Measurements from ENCODE around the gene NXPH2.

Gene NXPH2

DNA sequence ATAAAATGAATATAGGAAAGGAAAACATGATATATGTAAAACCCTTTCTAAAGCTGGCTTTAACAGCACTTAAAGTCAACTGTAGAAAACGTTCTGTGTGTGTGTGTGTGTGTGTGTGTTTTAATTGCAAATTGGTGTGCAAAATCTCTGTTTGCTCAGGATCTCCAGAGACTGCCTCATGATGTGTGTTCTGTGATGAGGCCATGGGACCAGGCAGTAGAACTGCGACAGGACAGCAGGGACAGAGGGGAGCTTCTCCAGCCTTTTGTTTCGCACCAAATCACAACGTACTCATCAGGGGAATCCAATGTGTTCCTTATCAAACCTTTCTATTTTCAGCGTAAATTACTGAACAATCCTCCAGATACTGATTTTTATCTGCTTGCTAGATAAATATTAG, 66.7 kb downstream of the NXPH2 start:
- Histone ChIP-seq H3K4me3 (ENCODE audit: low read depth, low read length) (no peak overlapping the region), H3K27me3 (replicated peaks) (no peaks in the 10 kb centered on the region), H3K36me3 (replicated peaks) (no peaks in the 10 kb centered on the region), H3K27ac (no peak overlapping the region)
- in situ Hi-C loops (cut with HindIII; ENCODE audit: low pct_ligation_motif_present, low sequenced_read_pairs): no loop called here
- DNase-seq: no peak
- TF ChIP-seq CTCF (IDR thresholded peaks at IDR 0.05; ENCODE audit: low read depth, low read length, missing control alignments): no peak

DNA sequence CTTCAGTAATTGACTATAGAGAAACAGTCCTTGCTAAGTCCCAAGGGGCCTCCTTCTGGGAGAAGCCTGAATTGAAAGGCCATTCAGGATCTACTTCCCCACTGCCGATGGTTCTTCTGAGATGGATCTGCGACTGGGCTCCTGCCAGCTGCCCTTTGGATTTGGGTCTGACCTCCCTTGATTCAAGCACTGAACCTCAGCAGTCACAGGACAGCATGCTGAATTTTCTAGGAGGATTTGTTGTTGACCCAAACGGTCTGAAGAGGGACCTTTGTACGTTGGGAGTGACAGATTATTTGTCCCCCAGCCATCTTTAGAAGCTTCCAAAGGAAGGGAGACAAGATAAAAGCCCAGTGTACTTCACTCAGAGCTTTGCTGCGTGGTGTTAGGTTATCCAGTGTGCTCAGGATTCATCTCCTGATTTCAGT, 67.1 kb downstream of the NXPH2 start:
- Histone ChIP-seq H3K27me3 (replicated peaks) (no peaks in the 10 kb centered on the region), H3K27ac (no peak overlapping the region), H3K4me3 (ENCODE audit: low read depth, low read length) (no peak overlapping the region), H3K36me3 (replicated peaks) (no peaks in the 10 kb centered on the region)
- TF ChIP-seq CTCF (IDR thresholded peaks at IDR 0.05; ENCODE audit: low read depth, low read length, missing control alignments): no peak
- DNase-seq: no peak
- in situ Hi-C loops (cut with HindIII; ENCODE audit: low pct_ligation_motif_present, low sequenced_read_pairs): no loop called here

DNA sequence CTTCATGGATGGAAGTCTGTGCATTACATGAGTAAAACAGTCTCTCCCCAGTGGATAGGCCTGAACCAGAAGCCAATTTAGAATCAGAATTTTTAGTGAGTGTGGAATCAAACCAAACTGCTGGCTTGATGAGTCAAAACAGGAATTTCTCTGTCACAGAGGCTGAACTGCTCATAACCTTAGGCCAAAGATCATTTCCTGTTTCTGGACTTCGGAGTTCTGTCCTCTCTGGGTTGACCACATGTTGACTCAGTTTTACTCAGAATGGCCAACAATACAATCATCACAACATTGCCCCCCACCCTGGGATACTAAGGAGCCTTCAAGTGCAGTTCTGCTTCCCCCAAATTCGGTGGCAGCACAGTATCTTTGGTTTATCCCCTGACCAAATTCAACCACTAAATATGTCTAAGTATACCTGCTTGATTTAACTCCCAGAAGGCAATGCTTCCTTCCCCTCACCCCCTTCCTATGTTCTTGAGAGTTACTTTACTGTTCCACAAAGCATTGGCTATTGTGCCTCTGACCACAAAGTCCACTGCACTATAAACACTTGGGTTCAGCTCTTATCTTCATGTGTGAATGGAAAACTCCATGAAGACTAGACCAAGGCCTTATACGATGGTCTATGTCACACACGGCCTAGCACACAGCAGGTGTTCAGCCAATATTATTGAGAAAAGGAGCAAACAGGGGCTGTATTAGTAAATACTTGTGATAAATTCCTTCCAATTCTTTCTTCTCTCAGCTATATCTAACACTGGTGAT, 67.8 kb downstream of the NXPH2 start:
- no peak for TF ChIP-seq CTCF (IDR thresholded peaks at IDR 0.05; ENCODE audit: low read depth, low read length, missing control alignments)
- H3K27ac ChIP-seq: no peak overlapping the region
- H3K27me3 ChIP-seq (replicated peaks): no peaks in the 10 kb centered on the region
- in situ Hi-C loops (cut with HindIII; ENCODE audit: low pct_ligation_motif_present, low sequenced_read_pairs): no loop called here
- DNase-seq: no peak
- no peak overlapping the region for H3K4me3 ChIP-seq (ENCODE audit: low read depth, low read length)
- H3K36me3 ChIP-seq (replicated peaks): no peaks in the 10 kb centered on the region

DNA sequence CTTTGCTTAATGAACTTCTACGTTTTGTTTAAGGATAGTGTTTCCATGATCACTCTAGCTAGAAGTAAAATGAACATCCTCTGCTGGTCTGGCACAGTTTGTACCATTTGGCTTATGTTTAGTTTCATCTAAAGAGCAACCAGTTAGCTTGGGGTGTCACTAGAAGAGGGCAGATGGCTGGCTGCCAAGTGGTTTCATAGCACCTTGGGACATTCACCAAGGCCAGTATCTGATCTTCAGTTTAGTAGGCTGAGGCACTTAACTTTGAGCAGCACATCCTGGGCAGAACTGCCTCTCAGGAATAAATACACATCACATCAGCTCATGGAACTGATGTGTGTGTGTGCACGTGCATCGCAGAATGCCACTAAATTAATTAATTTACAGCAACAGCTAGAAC, 68.4 kb downstream of the NXPH2 start:
- Histone ChIP-seq H3K4me3 (ENCODE audit: low read depth, low read length) (no peak overlapping the region), H3K36me3 (replicated peaks) (no peaks in the 10 kb centered on the region), H3K27ac (no peak overlapping the region), H3K27me3 (replicated peaks) (no peaks in the 10 kb centered on the region)
- TF ChIP-seq CTCF (IDR thresholded peaks at IDR 0.05; ENCODE audit: low read depth, low read length, missing control alignments): no peak
- in situ Hi-C loops (cut with HindIII; ENCODE audit: low pct_ligation_motif_present, low sequenced_read_pairs): no loop called here
- no peak for DNase-seq

DNA sequence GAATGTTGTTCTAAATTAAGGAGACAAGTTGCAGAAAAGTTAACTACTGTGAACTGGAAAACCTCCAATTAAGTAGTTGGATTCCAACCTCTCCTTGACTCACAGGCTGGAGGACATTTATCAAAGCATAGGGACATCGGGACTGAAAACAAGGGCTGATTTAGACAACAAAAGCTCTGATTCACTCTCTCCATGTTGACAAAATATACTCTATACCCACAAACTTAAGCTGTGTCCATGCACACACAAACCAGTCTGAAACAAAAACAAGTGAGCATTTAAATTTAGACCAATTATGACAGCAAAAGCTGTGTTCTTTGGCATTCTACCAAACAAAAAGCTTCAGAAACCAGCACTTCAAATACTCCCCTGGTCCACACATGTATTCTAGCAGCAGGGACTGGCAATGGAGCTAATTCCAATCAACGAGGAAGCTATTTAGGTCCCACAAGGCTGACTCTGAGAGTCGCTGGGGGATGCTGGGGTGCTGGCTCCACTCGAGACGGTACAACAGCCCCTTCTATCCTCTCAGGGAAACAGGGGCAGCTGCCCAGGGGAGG, 71.4 kb downstream of the NXPH2 start:
- no peak for DNase-seq
- H3K27me3 ChIP-seq (replicated peaks): no peaks in the 10 kb centered on the region
- H3K36me3 ChIP-seq (replicated peaks): no peaks in the 10 kb centered on the region
- TF ChIP-seq CTCF (IDR thresholded peaks at IDR 0.05; ENCODE audit: low read depth, low read length, missing control alignments): no peak
- H3K4me3 ChIP-seq (ENCODE audit: low read depth, low read length): no peak overlapping the region
- in situ Hi-C loops (cut with HindIII; ENCODE audit: low pct_ligation_motif_present, low sequenced_read_pairs): no loop called here
- H3K27ac ChIP-seq: no peak overlapping the region

All from brain microvascular endothelial cell (primary cell).